ENCODE results near the gene PPP1R3F.

PPP1R3F gene

GRCh38 chrX:49286581-49286980, 17.0 kb downstream of the PPP1R3F start:
- no peaks in the 10 kb centered on the region for H3K36me3 ChIP-seq (ENCODE audit: insufficient read depth, low read length)
- no peaks in the 10 kb centered on the region for H3F3A ChIP-seq (ENCODE audit: low read depth)
- no peaks in the 10 kb centered on the region for H4K20me1 ChIP-seq (ENCODE audit: insufficient read depth, low read length, poor library complexity, severe bottlenecking)
- H3K9me3 ChIP-seq (ENCODE audit: insufficient read depth, low read depth, low read length), result no peaks in the 10 kb centered on the region
- no peak overlapping the region for H2AFZ ChIP-seq (ENCODE audit: low read length)
- no peak for TF ChIP-seq CTCF (conservative IDR thresholded peaks at IDR 0.05; ENCODE audit: low read length)
- TF ChIP-seq EZH2phosphoT487 (IDR thresholded peaks at IDR 0.05; ENCODE audit: borderline replicate concordance), result no peak
- no peak overlapping the region for H3K4me2 ChIP-seq (ENCODE audit: low read depth, low read length, poor library complexity, severe bottlenecking)
- no peaks in the 10 kb centered on the region for H3K9me2 ChIP-seq (replicated peaks; ENCODE audit: low read depth, low read length)
- no peaks in the 10 kb centered on the region for H3K4me1 ChIP-seq (ENCODE audit: insufficient read depth, low read length, poor library complexity, severe bottlenecking)
- no peak overlapping the region for H3K4me3 ChIP-seq (ENCODE audit: low read length, poor library complexity, severe bottlenecking)
- H3K27me3 ChIP-seq (ENCODE audit: insufficient read depth, low read length, poor library complexity, severe bottlenecking), result no peaks in the 10 kb centered on the region
- H3K9ac ChIP-seq (ENCODE audit: low read depth, low read length, poor library complexity, severe bottlenecking), result no peak overlapping the region
- no peaks in the 10 kb centered on the region for H3K79me2 ChIP-seq (ENCODE audit: insufficient read depth, low read length)

- H3K9ac ChIP-seq (ENCODE audit: low read depth, low read length, poor library complexity, severe bottlenecking), result no peak overlapping the region
- H3K4me2 ChIP-seq (ENCODE audit: low read depth, low read length, poor library complexity, severe bottlenecking), result no peak overlapping the region
- no peak for TF ChIP-seq EZH2phosphoT487 (IDR thresholded peaks at IDR 0.05; ENCODE audit: borderline replicate concordance)
- TF ChIP-seq CTCF (conservative IDR thresholded peaks at IDR 0.05; ENCODE audit: low read length), result no peak
- no peaks in the 10 kb centered on the region for H3K9me2 ChIP-seq (replicated peaks; ENCODE audit: low read depth, low read length)
- H3K4me3 ChIP-seq (ENCODE audit: low read length, poor library complexity, severe bottlenecking), result no peak overlapping the region
- H3K36me3 ChIP-seq (ENCODE audit: insufficient read depth, low read length), result no peaks in the 10 kb centered on the region
- no peaks in the 10 kb centered on the region for H4K20me1 ChIP-seq (ENCODE audit: insufficient read depth, low read length, poor library complexity, severe bottlenecking)
- H3K79me2 ChIP-seq (ENCODE audit: insufficient read depth, low read length), result no peaks in the 10 kb centered on the region
- H3F3A ChIP-seq (ENCODE audit: low read depth), result no peaks in the 10 kb centered on the region
- H3K27me3 ChIP-seq (ENCODE audit: insufficient read depth, low read length, poor library complexity, severe bottlenecking), result no peaks in the 10 kb centered on the region
- H2AFZ ChIP-seq (ENCODE audit: low read length), result no peak overlapping the region
- no peaks in the 10 kb centered on the region for H3K9me3 ChIP-seq (ENCODE audit: insufficient read depth, low read depth, low read length)
- H3K4me1 ChIP-seq (ENCODE audit: insufficient read depth, low read length, poor library complexity, severe bottlenecking), result no peaks in the 10 kb centered on the region
Observed at GRCh38 chrX:49287665-49288064, 18.1 kb downstream of the PPP1R3F start.

- H3K9me3 ChIP-seq (ENCODE audit: insufficient read depth, low read depth, low read length), result no peaks in the 10 kb centered on the region
- no peak for TF ChIP-seq EZH2phosphoT487 (IDR thresholded peaks at IDR 0.05; ENCODE audit: borderline replicate concordance)
- TF ChIP-seq CTCF (conservative IDR thresholded peaks at IDR 0.05; ENCODE audit: low read length), result no peak
- no peaks in the 10 kb centered on the region for H3K27me3 ChIP-seq (ENCODE audit: insufficient read depth, low read length, poor library complexity, severe bottlenecking)
- H3K4me2 ChIP-seq (ENCODE audit: low read depth, low read length, poor library complexity, severe bottlenecking), result no peak overlapping the region
- H3F3A ChIP-seq (ENCODE audit: low read depth), result no peaks in the 10 kb centered on the region
- no peaks in the 10 kb centered on the region for H4K20me1 ChIP-seq (ENCODE audit: insufficient read depth, low read length, poor library complexity, severe bottlenecking)
- no peaks in the 10 kb centered on the region for H3K36me3 ChIP-seq (ENCODE audit: insufficient read depth, low read length)
- H3K4me3 ChIP-seq (ENCODE audit: low read length, poor library complexity, severe bottlenecking), result no peak overlapping the region
- no peaks in the 10 kb centered on the region for H3K79me2 ChIP-seq (ENCODE audit: insufficient read depth, low read length)
- no peak overlapping the region for H2AFZ ChIP-seq (ENCODE audit: low read length)
- no peaks in the 10 kb centered on the region for H3K9me2 ChIP-seq (replicated peaks; ENCODE audit: low read depth, low read length)
- no peak overlapping the region for H3K9ac ChIP-seq (ENCODE audit: low read depth, low read length, poor library complexity, severe bottlenecking)
- no peaks in the 10 kb centered on the region for H3K4me1 ChIP-seq (ENCODE audit: insufficient read depth, low read length, poor library complexity, severe bottlenecking)
Observed at GRCh38 chrX:49290215-49290614, 20.6 kb downstream of the PPP1R3F start.
